PFSK-1 (cell line): Measurements from ENCODE around the gene UNC119.

Experiments used
- FOXP2 ChIP-seq: optimal IDR thresholded peaks from 2 replicates; pipeline ENCODE3; 2011; ENCODE audit warnings: borderline replicate concordance, control low read depth, inconsistent platforms; ENCODE audit not compliant: insufficient read depth; ENCODE audit errors: extremely low read length, extremely low read depth
- POLR2AphosphoS5 ChIP-seq: IDR thresholded peaks from 2 replicates; pipeline ENCODE4 v1.6.1; 2012; ENCODE audit warnings: low read depth, mild to moderate bottlenecking, control low read depth, low read length, moderate library complexity
- SIN3A ChIP-seq: IDR thresholded peaks from 2 replicates; pipeline ENCODE4 v1.6.1; 2012; ENCODE audit warnings: mild to moderate bottlenecking, low read length, moderate library complexity, borderline replicate concordance; ENCODE audit not compliant: insufficient read depth
- TAF1 ChIP-seq: IDR thresholded peaks from 2 replicates; pipeline ENCODE4 v1.6.1; 2012; ENCODE audit warnings: low read length, control low read depth, borderline replicate concordance; ENCODE audit not compliant: insufficient read depth
- TF ChIP-seq, protein P1 (sequence below), 2 experiments: IDR thresholded peaks; 2 replicates each; pipeline versions ENCODE4 v1.6.1 to v1.8.0; 2011 to 2012; ENCODE audit warnings: low read depth in 2 of 2, low read length in 2 of 2, control low read depth in 1 of 2, inconsistent platforms in 1 of 2, mild to moderate bottlenecking in 1 of 2, moderate library complexity in 1 of 2; ENCODE audit not compliant: insufficient read depth in 1 of 2

The UNC119 gene

GRCh38 chr17:28537219-28537610, 15.2 kb downstream of the UNC119 start:
- TF ChIP-seq TAF1 (no peak), FOXP2 (no peak), SIN3A (no peak), POLR2AphosphoS5 (no peak)
- TF ChIP-seq, protein P1, sequence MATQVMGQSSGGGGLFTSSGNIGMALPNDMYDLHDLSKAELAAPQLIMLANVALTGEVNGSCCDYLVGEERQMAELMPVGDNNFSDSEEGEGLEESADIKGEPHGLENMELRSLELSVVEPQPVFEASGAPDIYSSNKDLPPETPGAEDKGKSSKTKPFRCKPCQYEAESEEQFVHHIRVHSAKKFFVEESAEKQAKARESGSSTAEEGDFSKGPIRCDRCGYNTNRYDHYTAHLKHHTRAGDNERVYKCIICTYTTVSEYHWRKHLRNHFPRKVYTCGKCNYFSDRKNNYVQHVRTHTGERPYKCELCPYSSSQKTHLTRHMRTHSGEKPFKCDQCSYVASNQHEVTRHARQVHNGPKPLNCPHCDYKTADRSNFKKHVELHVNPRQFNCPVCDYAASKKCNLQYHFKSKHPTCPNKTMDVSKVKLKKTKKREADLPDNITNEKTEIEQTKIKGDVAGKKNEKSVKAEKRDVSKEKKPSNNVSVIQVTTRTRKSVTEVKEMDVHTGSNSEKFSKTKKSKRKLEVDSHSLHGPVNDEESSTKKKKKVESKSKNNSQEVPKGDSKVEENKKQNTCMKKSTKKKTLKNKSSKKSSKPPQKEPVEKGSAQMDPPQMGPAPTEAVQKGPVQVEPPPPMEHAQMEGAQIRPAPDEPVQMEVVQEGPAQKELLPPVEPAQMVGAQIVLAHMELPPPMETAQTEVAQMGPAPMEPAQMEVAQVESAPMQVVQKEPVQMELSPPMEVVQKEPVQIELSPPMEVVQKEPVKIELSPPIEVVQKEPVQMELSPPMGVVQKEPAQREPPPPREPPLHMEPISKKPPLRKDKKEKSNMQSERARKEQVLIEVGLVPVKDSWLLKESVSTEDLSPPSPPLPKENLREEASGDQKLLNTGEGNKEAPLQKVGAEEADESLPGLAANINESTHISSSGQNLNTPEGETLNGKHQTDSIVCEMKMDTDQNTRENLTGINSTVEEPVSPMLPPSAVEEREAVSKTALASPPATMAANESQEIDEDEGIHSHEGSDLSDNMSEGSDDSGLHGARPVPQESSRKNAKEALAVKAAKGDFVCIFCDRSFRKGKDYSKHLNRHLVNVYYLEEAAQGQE (IDR thresholded peaks at IDR 0.05; ENCODE audit: insufficient read depth in 1 of 2, low read depth in 2 of 2, low read length in 2 of 2) = no peak

- TF ChIP-seq SIN3A (no peak), FOXP2 (no peak), TAF1 (no peak), POLR2AphosphoS5 (no peak)
- TF ChIP-seq, protein P1 (IDR thresholded peaks at IDR 0.05; ENCODE audit: insufficient read depth in 1 of 2, low read depth in 2 of 2, low read length in 2 of 2) = no peak
These were observed 15.7 kb downstream of the UNC119 start for GRCh38 chr17:28536532-28537218.

DNA sequence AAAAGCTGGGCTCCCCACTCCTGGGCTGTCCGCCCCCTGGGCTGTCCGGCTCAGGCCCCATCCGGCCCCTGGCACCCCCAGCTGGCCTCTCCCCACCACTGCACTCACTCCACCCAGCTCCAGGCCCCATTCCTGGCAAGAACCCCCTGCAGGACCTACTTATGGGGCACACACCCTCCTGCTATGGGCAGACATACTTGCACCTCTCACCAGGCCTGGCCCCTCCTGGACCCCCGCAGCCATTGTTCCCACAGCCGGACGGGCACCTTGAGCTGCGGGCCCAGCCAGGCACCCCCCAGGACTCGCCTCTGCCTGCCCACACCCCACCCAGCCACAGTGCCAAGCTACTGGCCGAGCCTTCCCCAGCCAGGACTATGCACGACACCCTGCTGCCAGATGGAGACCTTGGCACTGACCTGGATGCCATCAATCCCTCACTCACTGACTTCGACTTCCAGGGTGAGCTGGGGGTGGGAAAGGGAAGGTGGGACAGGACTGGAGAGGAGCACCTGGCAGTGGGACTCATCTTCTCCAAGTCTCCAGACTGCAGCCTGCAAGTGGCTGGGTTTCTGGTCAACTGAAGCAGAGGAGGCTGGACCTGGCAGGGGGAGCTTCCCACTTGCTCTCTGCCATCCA, 17.6 kb downstream of the UNC119 start:
- TF ChIP-seq FOXP2 = no peak
- TF ChIP-seq TAF1 = no peak
- TF ChIP-seq, protein P1 (IDR thresholded peaks at IDR 0.05; ENCODE audit: insufficient read depth in 1 of 2, low read depth in 2 of 2, low read length in 2 of 2) = no peak
- TF ChIP-seq SIN3A = no peak
- TF ChIP-seq POLR2AphosphoS5 = no peak

GRCh38 chr17:28533091-28533807, 19.2 kb downstream of the UNC119 start:
- TF ChIP-seq SIN3A (no peak), POLR2AphosphoS5 (no peak), FOXP2 (no peak), TAF1 (no peak)
- TF ChIP-seq, protein P1 (IDR thresholded peaks at IDR 0.05; ENCODE audit: insufficient read depth in 1 of 2, low read depth in 2 of 2, low read length in 2 of 2) = no peak
